ENCODE data around the gene TMEM88. TPM values are rescaled to one million over a fixed set of nuclear protein-coding genes. Genes with fewer than 3 reads are reported as not detected.

TMEM88 gene
- total and polyA plus RNA-seq, 2 of the 8 experiments (the other 6 are each of a cell fraction or from before 2014, with no cell fraction given): 0.69 to 8.8 TPM

GRCh38 chr17:7884581-7885366, 29.9 kb downstream of the TMEM88 start:
- WGBS, 2 experiments (ENCODE audit: extremely low coverage in 1 of 2, insufficient coverage in 1 of 2, insufficient read length in 1 of 2, insufficient replicate concordance in 2 of 2, low coverage in 1 of 2, low lambda C conversion rate in 2 of 2, missing lambda C conversion rate in 1 of 2): no CpG with 5 or more reads among the region's 100 CpGs
- TF ChIP-seq, protein P1, sequence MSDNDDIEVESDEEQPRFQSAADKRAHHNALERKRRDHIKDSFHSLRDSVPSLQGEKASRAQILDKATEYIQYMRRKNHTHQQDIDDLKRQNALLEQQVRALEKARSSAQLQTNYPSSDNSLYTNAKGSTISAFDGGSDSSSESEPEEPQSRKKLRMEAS (IDR thresholded peaks at IDR 0.05): no peak
- TF ChIP-seq GABPA (IDR thresholded peaks at IDR 0.05; ENCODE audit: borderline replicate concordance, insufficient read depth, low read length) (no peak), PHF8 (conservative IDR thresholded peaks at IDR 0.05; ENCODE audit: low read depth, low read length) (no peak), POLR2A (IDR thresholded peaks at IDR 0.05; ENCODE audit: control extremely low read depth in 1 of 2, low read depth in 2 of 2, low read length in 2 of 2) (no peak), BACH1 (IDR thresholded peaks at IDR 0.05; ENCODE audit: low read length) (no peak), SP1 (IDR thresholded peaks at IDR 0.05; ENCODE audit: low read depth, low read length) (no peak), RFX5 (IDR thresholded peaks at IDR 0.05; ENCODE audit: borderline replicate concordance, low read depth, low read length) (no peak), SP2 (IDR thresholded peaks at IDR 0.05; ENCODE audit: low read length) (no peak), SIX5 (IDR thresholded peaks at IDR 0.05; ENCODE audit: low read depth, low read length) (no peak), SP4 (IDR thresholded peaks at IDR 0.05; ENCODE audit: low read length) (no peak), HDAC6 (IDR thresholded peaks at IDR 0.05; ENCODE audit: low read depth, low read length) (no peak), SRF (IDR thresholded peaks at IDR 0.05; ENCODE audit: low read depth, low read length) (no peak), SAP30 (IDR thresholded peaks at IDR 0.05; ENCODE audit: insufficient read depth, insufficient replicate concordance, low read length) (no peak), POU5F1 (IDR thresholded peaks at IDR 0.05; ENCODE audit: low read depth, low read length) (no peak)

More at GRCh38 chr17:7884581-7885366, 29.9 kb downstream of the TMEM88 start:
- Histone ChIP-seq H2BK5ac (ENCODE audit: low read depth, low read length) (no peak overlapping the region), H3K79me1 (ENCODE audit: low read depth, low read length) (no peaks in the 10 kb centered on the region), H4K5ac (ENCODE audit: insufficient read length, low read depth, low read length) (no peak overlapping the region), H3K9me3 (ENCODE audit: insufficient read depth in 2 of 2, low read depth in 1 of 2, low read length in 1 of 2) (no peaks in the 10 kb centered on the region), H2BK12ac (ENCODE audit: low read depth, low read length) (no peak overlapping the region), H3K27me3 (replicated peaks in 1 of 4; ENCODE audit: control insufficient read depth in 3 of 4, extremely low read depth in 1 of 4, insufficient read depth in 3 of 4, low read length in 3 of 4) (peaks cover 0 to 10% (median 3%) of the 10 kb centered on the region in 4 experiments; a peak in 3 of 7 replicates), H3K4me3 (ENCODE audit: extremely low read depth in 1 of 4, insufficient read depth in 2 of 4, low read depth in 3 of 4, low read length in 4 of 4) (peak overlapping the region; percentile 17 to 83 (median 39); a peak in 6 of 8 replicates), H2AFZ (ENCODE audit: low read length) (no peak overlapping the region), H3K4me1 (replicated peaks in 1 of 4; ENCODE audit: control insufficient read depth in 3 of 4, insufficient read depth in 4 of 4, low read length in 3 of 4) (peaks cover 7 to 30% (median 17%) of the 10 kb centered on the region in 4 experiments), H3K56ac (replicated peaks; ENCODE audit: insufficient read length, low read depth, low read length) (no peak overlapping the region), H3K23ac (ENCODE audit: insufficient read length) (no peak overlapping the region), H3K14ac (ENCODE audit: insufficient read length) (no peak overlapping the region), H2AK5ac (ENCODE audit: low read depth, low read length) (no peak overlapping the region), H3K18ac (ENCODE audit: extremely low read depth, low read length) (no peak overlapping the region; the same call in 1 of the 2 replicates), H3K9ac (replicated peaks in 1 of 4; ENCODE audit: extremely low read depth in 1 of 4, low read depth in 3 of 4, low read length in 3 of 4) (peak overlapping the region in 1 of 4 experiments; percentile 30; a peak in 1 of 7 replicates), H3K79me2 (ENCODE audit: control insufficient read depth in 1 of 2, insufficient read depth in 2 of 2, low read length in 2 of 2) (no peaks in the 10 kb centered on the region), H3K36me3 (ENCODE audit: control insufficient read depth in 2 of 4, insufficient read depth in 4 of 4, low read length in 3 of 4) (peaks cover 3 to 6% (median 4%) of the 10 kb centered on the region in 4 experiments; a peak in 5 of 8 replicates), H4K91ac (replicated peaks; ENCODE audit: insufficient read length, low read length) (no peak overlapping the region), H3K4ac (replicated peaks; ENCODE audit: insufficient read length, low read depth, low read length) (no peak overlapping the region), H4K8ac (ENCODE audit: extremely low read depth, insufficient read depth, low read length) (no peak overlapping the region), H3K4me2 (ENCODE audit: insufficient read depth in 1 of 2, low read depth in 2 of 2, low read length in 2 of 2) (peak overlapping the region; percentile 82 to 100; a peak in 3 of 4 replicates), H2BK20ac (ENCODE audit: low read length) (no peak overlapping the region), H2BK15ac (ENCODE audit: low read length) (no peak overlapping the region), H3K27ac (ENCODE audit: low read depth, low read length) (no peak overlapping the region), H4K20me1 (replicated peaks in 1 of 2; ENCODE audit: control insufficient read depth in 1 of 2, insufficient read depth in 2 of 2, low read length in 2 of 2) (no peaks in the 10 kb centered on the region), H3K23me2 (ENCODE audit: low read depth, low read length) (peaks cover 24% of the 10 kb centered on the region), H2BK120ac (replicated peaks; ENCODE audit: low read depth, low read length) (no peak overlapping the region)
- CTCF ChIA-PET (ENCODE audit: partially characterized antibody): no interaction called here
- POLR2A ChIA-PET (ENCODE audit: partially characterized antibody): interaction anchor here (0.6 to 1.7 kb wide), 2 partner anchors 16 to 96 kb away, joined by 3 to 6 read pairs; no protein-coding TSS in a partner anchor
- DNase-seq (ENCODE audit: low read depth in 1 of 2, low spot score in 2 of 2): no peak
- FAIRE-seq: no peak
